ENCODE measurements around the gene C15orf40.
"Not testable (repeated sequence)": the region's sequence is repeated elsewhere in the genome, so short reads cannot be mapped to it uniquely, and the experiment has no call there.

The C15orf40 gene

DNA sequence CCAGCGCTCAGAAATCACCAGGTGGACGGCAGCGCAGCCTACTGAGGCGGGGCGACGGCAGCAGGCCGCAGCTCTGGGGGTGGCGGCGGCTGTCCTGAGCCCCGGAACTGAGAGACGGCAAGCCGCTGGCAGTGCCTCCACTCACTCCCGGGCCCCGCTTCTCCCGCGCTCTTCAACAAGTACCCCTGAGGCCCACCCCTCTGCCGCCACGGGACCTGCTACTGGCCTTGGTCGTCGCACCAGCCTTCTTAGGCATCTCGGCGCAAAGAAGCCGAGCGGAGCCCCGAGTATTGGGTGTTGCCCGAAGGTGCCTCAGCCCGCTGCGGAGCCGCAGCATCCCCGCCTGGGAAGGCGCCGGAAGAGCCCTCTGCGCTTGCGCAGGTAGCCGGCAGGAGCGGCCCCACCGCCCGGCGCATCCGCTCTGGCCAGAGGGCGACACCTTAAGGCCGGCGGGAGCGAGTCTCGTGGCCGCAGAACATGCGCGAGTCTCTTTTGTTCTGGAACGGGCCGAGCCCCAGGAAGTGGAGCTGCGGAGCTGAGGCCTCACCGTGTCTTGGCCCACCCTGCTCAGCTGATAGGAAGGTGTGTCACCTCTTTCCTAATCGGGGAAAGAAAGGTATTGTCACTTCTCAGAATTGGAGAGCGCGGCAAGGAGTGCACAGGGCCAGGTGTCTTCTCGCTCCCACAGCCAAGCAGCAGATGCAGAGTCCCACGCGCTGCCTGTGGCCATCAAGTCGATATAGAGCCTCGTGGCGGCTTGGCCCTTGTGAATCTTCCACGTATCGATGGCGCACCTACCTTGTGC, at the start of gene C15orf40:
Gene C15orf40 (minus strand): TSS at position 369 of the 805 bp plus-strand sequence. CDS start 32 bp downstream, at position 337.
- DNase-seq (ENCODE audit: low spot score) = peak; percentile 90

DNA sequence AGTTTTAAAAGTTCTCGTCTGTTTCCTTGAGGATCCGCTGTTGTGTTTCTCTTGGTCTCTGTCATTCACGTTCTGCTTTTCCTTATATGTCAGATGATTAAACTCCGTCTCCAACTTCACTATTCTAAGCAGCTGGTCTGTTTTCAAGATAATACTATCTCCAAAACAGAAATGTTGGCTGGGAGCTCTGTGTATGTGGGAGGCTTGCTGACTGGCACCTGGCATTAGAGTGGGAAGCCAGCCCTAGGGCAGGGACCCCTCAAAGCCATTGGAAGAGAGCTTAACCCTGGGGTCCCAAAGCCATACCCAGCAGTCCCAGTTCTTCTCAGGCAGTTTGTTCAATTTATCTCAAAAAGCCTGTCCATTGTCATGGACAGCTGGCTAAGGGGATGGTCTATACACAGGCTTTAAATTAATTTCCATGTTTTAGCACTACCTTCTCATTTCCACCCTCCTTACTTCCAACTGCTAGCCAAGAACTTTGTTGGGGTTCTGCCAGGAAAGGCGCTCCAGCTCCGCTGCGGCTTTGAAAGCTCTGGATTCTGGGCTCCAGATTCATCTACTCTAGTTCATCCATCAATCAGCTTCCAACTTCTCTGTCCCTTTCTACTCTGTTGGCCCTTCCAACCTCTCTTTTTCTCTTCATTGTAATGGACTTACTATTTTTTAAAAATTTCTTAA, 46.4 kb upstream of the C15orf40 start:
- no peak for DNase-seq (ENCODE audit: low spot score)

DNA sequence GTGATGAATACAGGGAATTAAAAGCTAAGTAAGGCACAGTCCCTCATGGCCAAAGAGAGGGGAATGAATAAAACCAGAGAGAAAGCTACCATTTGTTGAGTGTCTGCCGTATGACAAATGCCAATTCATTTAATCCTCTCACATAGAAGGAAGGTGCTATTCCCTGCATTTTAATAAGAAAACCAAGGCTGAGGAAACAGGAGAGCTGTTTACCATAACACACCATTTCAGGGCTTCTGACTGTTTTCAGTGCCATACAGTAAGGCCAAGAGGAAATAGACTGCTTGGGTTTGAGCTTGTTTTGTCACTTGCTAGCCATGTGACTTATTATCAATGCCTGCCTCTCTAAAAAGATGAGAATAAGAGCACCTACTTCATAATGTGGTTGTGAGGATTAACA, 45.6 kb upstream of the C15orf40 start:
- DNase-seq (ENCODE audit: low spot score) = no peak

DNA sequence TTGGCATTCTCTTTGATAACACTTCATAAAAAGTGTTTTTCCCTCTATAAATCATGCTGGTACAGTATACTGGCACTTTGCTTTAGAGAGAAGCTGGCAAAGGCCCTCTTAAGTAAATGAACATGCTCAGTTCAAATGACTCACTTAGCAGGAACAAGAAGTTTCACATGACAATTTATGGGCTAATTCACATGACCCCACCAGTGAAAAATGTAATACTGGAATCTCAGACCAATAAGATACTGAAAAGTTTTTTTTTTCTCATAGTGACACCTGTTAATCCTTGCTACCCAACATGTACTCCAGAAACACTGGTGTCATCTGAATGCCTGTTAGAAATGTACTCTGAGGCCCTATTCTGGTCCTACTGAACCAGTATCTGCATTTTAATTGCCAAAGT, 41.7 kb upstream of the C15orf40 start:
- DNase-seq (ENCODE audit: low spot score) = no peak

DNA sequence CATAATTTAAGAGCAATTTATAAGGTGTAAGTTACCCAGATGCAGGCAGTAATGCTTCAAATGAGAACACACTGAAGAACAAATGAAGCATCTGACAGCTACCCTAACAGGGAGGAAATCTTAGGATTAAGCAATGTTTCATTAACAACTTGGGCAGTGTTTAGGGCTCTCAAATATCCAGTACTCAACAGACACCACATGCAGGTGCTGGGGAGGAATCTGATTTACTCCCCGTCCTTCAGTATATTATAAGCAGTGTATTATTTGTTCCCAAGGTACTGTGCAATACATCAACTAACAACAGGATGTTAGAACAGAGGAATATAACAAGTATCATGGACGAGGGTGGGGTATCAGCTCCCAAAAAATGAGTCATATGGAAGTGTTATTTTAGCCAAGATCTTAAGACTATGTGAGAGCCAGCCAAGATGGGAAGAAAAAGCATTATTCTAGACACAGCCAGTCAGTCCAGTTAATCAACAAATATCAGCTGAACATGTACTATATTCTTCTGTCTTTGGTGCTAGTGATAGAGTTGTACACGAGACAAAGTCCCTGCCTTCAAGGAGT, 35.2 kb upstream of the C15orf40 start:
- no peak for DNase-seq (ENCODE audit: low spot score)

DNA sequence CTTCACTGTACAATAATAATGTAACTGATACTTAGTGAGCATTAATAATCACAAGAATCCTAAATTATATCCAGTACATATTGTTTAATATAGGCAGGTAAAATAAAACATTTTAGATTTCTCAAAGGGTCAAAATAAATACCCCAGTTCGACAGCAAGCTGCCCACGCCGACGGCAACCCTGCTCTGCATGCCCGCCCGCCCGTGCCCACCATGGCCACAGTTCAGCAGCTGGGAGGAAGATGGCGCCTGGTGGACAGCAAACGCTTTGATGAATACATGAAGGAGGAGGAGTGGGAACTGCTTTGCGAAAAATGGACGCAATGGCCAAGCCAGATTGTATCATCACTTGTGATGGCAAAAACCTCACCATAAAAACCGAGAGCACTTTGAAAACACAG, 32.7 kb upstream of the C15orf40 start:
- DNase-seq (ENCODE audit: low spot score) = no peak

DNA sequence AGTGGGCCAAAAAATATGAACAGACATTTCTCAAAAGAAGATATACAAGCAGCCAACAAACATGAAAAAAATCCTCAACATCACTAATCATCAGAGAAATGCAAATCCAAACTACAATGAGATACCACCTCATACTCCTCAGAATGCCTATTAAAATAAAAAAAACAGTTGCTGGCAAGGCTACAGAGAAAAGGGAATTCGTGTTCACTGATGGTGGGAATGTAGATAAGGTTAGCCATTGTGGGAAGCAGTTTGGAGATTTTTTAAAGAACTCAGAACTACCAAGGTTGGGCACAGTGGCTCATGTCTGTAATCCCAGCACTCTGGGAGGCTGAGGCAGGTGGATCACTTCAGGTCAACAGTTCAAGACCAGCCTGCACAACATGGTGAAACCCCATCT, 27.8 kb upstream of the C15orf40 start:
- DNase-seq (ENCODE audit: low spot score) = no peak

DNA sequence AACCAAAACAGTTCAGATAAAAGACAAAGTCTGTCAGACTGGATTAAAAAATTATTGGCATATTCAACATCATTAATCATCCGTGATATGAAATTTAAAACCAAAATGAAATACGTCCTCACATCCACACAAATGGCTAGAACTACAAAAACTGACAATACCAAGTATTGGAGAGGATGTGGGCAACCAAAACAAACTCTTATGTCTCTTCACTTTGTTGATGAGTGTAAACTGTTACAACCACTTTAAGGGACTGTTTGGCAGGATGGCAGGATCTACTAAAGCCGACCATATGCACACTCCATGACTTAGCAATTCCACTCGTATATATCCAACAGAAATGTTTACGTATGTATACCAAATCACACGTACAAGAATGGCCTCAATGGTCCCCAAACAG, 24.8 kb upstream of the C15orf40 start:
- DNase-seq (ENCODE audit: low spot score) = no peak

DNA sequence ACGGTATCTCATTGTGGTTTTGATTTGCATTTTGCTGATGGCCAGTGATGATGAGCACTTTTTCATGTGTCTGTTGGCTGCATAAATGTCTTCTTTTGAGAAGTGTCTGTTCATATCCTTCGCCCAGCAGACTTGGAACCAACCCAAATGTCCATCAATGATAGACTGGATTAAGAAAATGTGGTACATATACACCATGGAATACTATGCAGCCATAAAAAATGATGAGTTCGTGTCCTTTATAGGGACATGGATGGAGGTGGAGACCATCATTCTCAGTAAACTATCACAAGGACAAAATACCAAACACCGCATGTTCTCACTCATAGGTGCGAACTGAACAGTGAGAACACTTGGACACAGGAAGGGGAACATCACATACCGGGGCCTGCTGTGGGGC, 19.8 kb upstream of the C15orf40 start:
- DNase-seq (ENCODE audit: low spot score) = not testable (repeated sequence)

DNA sequence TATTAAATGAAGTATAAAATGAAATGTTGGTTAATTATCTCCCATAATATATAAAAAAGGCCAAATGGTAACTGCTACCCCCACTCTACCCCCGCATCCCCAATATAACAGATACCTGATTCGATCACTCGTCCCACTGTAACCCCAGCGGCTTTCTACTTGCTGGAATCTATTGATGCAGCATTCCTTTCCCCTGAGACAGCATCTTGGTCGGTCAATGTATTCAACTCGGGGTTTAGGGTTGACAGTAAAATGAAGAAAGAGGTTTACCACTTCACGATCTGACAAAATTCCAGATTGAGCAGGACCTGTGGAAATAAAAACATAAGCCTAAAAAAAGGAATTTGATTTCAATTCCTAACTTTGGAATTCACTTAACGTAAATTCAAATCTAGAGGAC, 18.6 kb upstream of the C15orf40 start:
- no peak for DNase-seq (ENCODE audit: low spot score)

DNA sequence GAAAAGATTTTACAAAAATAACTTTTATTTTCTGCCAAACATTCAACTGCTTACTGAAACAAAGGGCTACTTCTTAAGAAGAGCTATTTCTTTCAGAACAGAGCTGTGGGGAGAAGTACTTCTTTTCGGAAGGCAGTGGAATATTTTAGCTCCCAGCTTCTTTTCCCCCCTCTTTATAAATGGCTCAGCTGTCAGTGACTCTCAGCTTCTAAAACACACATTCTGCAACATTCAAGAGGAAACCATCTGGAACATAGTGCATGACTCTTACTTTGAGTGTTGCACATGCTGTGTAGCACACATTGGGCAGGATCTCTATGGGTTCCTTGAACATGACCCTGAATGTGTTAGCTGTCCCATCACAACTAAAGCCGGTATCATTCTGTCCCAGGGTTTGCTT, 7.0 kb upstream of the C15orf40 start:
- DNase-seq (ENCODE audit: low spot score) = no peak

DNA sequence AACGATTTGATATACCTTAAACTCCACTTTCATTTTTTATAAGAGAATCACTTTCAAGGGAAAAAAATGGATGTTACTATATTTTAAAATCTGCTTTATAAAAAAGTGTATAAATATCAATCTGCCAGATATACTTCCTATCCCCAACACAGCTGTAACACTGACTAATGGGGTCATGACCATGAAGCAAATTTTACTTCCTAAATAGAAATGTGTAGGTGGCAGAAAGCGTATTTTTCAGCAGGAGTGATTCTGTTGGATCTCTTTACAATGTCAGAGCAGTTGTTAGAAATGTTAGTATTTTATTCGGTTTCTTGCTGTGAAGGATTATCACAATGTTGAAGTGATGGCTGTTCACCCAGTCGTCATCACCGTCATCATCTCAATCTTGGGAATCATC, 5.5 kb upstream of the C15orf40 start:
- no peak for DNase-seq (ENCODE audit: low spot score)

DNA sequence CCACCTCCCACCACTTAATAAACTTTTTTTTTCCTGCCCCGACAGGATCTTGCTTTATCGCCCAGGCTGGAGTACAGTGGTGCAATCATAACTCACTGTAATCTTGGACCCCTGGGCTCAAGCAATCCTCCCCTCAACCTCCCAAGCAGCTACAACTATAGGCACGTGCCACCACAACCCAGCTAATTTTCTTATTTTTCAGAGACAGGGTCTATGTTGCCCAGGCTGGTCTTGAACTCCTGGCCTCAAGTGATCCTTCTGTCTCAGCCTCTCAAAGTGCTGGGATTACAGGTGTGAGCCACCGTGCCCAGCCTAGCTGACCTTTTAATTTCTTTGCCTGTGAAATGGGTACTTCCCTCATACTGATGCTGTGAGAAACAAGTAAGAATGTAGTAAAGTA, 3.9 kb upstream of the C15orf40 start:
- no peak for DNase-seq (ENCODE audit: low spot score)

DNA sequence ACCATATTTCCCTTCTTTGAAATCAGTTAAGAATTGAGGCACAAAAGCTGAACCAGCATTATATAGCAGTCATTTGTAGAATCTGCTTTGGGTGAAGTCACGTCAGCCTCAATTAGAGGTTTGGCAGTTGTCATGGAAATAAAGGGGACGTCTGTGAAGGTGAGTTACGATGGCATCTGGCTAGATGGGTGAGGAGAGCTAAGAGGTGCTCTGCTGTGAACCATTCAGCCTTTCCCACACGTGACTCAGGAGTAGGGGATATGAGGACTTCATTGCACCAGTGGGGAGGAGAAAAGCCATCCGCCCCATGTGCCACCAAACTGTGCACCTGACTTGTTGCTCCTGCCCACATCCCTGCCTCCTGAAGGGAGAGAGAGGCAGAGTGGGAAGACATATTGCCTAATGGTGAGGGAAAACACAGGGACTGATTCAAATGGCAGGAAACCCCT, 2.8 kb upstream of the C15orf40 start:
- no peak for DNase-seq (ENCODE audit: low spot score)

DNA sequence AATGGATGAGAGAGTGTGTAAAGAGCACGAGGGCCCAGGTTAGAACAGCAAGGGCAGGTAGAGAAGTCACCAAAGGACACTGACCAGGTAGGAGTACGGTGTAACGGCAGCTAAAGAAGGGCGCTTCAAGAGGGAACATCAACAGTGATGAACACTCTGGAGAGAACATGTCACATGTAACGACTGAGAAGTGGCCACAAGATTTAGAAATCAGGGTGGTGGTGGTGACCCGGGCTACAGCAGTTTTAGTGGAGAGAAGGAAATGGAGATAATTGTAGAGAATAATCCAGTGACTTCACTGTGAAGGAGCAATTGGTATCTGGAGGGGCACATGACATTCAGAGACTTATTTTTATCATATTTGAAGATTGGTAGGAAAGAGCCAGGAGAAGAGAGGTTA, 1.2 kb upstream of the C15orf40 start:
- DNase-seq (ENCODE audit: low spot score) = no peak

DNA sequence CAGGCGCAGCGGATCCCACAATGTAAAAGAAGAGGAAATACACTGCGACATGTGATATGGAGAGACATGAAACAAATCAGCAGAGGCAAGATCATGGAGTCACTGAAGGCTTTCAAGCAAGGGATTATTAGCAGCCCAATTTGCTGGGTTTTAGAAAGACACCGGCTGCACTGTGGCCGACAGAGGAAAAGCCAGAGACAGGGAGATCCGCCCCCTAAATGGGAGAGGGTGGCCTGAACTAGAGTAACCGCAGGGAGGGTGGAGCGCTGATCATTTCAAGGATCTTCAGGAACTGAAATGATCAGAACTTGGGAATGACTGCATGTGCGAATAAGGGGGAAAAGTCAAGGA, 612 bp upstream of the C15orf40 start:
- no peak for DNase-seq (ENCODE audit: low spot score)

DNA sequence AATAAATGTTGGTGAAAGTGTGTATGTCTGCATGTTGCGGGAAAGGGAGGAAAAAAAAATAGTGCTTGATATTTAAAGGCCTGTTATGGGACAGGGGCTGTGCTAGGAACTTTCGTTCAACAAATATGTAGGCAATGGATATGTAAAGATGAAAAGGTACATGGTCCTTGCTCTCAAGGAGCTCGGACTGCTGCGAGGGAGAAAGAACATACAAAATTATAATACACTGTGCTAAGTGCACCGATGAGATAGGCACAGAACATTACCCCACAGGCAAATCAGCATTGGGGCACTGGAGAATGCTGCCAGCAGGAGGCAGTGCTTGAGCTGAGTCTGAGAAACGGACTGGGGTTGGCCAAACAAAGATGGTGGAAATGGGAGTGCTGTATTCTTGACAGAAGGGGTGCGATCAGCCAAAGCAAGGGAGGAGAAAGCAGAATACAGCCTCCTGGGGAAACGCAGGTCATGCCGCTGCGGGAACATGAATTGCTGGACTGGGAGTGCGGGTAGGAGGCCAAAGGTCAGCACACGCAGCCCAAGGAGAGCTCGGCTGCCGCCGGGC, 649 bp downstream of the C15orf40 start:
- DNase-seq (ENCODE audit: low spot score) = peak; percentile 74

DNA sequence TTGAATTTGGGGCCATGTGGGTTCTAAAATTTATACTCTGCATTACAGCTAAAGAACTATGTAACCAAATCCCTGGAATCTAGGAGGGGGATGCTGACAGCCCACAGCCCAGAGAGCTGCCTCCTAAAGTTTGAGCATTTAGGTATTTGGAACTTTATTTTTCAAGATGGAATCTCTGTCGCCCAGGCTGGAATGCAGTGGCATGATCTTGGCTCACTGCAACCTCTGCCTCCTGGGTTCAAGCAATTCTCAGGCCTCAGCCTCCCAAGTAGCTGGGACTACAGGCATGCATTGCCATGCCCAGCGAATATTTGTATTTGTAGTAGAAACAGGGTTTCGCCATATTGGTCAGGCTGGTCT, 10.8 kb downstream of the C15orf40 start:
- DNase-seq (ENCODE audit: low spot score) = not testable (repeated sequence)

DNA sequence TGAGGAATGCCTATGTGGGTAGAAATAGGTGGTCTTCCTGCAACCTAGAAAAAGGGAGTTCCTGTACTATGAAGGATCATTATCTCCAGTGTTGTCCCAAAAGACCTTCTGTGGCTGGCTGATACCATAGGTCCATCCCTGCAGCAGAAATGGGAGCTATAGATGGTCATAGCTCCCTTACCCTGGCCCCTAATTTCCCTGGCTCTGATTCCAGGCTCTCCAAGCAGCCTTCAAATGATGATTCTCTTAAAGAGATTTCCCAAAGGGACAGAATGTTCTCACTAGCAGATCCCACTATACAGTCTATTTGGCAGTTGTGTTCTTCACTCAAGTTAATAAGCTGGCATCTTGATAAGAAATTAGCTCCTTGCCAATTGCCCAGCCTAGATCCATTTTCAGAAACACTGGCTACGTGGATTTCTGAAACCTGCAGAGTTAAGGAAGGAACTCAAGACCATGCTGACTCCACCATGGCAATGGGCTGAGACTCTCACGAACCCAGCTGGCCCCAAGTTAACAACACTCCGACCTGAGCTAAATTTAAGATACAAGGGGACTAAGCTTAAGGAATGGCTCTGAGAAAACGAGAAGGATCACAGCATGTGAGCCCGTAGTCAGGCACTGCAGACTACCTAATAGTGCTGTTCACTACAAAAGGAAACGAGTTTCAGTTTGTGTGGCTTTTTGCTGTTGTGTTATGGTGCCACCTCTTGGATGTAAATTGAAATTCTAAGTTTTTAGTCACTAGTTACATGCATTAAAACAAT, 11.4 kb downstream of the C15orf40 start:
- no peak for DNase-seq (ENCODE audit: low spot score)

DNA sequence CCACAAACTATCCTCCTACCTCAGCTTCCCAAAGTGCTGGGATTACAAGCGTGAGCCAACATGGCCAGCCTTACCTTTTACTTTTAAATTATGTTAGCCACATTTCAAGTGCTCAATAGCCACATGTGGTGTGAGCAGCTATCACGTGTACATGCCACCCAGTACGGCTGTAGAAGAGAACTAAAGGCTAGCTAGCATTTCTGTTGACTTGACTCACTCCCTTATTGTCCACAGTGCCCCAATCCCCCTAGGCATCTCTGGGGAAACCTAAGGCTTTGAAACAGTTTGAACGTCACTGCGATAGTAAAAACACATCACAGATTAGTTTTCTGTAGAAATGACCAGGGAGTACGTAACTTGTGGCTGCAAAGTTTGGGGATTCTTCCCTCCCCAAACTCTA, 12.0 kb downstream of the C15orf40 start:
- DNase-seq (ENCODE audit: low spot score) = no peak

DNA sequence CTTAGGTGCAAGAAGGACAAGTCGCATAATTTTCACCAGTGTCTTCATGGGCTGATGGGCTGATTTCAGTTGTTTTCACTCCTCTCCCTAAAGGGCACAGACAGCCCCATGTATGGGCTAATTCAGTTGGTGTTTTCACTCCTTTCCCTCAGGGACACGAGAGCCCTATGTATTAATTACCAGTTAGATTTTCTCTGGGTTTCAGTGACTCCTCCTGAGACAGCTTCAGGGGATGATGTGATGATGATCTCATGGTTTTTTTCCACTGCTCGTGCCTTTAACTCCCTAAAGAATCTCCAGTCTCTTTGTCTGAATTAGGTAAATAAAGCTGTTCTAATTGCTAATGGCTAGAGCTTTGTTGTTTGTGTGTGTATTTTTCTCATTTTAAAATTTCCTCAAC, 15.5 kb downstream of the C15orf40 start:
- no peak for DNase-seq (ENCODE audit: low spot score)

DNA sequence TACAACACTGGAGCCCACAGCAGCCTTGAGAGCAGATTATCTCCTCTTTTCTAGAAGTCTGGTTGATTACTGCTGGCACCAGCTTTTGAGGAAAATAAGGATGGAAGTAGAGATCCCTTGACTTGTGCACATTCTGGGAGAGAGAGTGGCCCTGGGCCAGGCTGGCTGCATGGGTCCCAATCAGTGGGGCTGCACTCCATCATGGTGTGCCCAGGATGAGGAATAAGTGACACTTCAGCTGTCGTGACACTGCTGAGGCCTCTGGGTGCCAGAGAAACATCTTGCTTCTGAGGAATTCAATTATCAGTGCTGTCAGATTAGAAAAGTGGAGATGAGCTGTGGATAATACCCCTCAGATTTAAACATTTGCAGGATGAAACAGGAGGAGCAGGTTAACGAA, 16.4 kb downstream of the C15orf40 start:
- no peak for DNase-seq (ENCODE audit: low spot score)

Data from ecto neural progenitor cell (in vitro differentiated cells).